NB4 (cell line): Measurements from ENCODE around the gene STARD4.

Experiments
- MAX ChIP-seq: IDR thresholded peaks from 2 replicates; pipeline ENCODE4 v1.6.1; 2011; ENCODE audit warnings: low read depth, low read length
- MYC ChIP-seq: IDR thresholded peaks from 2 replicates; pipeline ENCODE4 v1.6.1; 2011; ENCODE audit warnings: low read depth, low read length
- POLR2A ChIP-seq: IDR thresholded peaks from 2 replicates; pipeline ENCODE4 v1.6.1; 2011; ENCODE audit warnings: mild to moderate bottlenecking; ENCODE audit not compliant: insufficient read length; ENCODE audit errors: extremely low read depth
- TF ChIP-seq, protein P1 (sequence below): IDR thresholded peaks from one replicate; pipeline ENCODE4 v1.5.1; 2012; ENCODE audit warnings: low read depth, low read length

DNA sequence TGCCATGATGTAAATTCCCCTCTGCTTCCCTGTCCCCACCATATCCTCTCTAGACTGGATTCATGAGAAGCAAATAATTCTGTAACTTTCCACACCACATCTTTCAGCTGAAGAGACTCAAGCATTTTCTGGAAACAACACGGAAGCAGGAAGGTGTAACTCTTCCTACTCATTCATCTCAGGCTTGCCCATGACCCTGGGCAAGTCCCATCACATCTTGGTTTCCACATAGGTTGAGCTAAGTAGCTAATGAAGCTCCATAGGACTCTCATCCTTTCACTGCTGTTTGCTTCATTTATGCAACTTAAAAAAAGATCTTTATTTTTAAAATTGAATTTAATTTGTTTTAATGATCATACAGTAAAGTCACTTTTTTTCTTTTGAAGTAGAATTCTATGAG, 32.7 kb upstream of the STARD4 start:
- TF ChIP-seq, protein P1, sequence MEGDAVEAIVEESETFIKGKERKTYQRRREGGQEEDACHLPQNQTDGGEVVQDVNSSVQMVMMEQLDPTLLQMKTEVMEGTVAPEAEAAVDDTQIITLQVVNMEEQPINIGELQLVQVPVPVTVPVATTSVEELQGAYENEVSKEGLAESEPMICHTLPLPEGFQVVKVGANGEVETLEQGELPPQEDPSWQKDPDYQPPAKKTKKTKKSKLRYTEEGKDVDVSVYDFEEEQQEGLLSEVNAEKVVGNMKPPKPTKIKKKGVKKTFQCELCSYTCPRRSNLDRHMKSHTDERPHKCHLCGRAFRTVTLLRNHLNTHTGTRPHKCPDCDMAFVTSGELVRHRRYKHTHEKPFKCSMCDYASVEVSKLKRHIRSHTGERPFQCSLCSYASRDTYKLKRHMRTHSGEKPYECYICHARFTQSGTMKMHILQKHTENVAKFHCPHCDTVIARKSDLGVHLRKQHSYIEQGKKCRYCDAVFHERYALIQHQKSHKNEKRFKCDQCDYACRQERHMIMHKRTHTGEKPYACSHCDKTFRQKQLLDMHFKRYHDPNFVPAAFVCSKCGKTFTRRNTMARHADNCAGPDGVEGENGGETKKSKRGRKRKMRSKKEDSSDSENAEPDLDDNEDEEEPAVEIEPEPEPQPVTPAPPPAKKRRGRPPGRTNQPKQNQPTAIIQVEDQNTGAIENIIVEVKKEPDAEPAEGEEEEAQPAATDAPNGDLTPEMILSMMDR = no peak
- TF ChIP-seq POLR2A (no peak), MAX (no peak), MYC (no peak)
